ENCODE data around the gene PDPN.

Gene PDPN

DNA sequence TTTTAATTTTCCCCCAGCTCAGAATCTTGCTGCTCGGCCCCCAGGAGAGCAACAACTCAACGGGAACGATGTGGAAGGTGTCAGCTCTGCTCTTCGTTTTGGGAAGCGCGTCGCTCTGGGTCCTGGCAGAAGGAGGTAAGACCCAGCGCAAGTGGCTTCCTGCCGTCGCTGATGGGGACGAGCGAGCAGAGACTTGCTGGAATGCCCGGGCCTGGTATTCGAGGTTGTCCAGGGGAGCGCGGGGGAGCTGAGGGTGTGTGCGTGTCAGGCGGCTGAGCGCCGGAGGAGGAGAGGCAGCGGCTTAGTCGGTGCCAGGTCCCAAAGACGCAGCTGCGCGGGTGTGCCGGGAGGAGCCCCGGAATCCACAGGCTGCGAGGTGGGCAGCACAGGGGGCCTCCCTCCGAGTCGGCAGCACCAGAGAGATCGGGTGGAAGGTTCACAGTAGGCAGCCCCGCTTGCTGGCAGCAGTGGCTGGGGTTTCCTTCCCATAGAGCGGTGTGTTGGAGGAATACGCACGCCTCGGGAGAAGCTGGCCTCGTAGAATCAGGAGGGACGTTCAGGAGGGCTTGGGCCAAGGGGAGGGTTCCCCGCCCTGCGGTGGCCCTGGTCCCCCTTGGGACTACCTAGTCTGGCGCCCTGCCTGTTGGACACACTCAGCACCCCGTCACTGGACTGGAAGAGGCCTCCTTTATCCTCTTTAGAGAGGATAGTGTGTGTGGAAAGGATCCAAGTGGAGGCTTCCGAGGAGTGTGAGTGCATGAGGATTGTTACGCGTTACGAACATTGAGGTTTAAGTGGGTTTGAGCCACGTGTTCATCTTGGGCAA, 547 bp downstream of the PDPN start:
- H3K79me2 ChIP-seq (ENCODE audit: control insufficient read depth, low read length) = no peaks in the 10 kb centered on the region
- H4K20me1 ChIP-seq (ENCODE audit: control insufficient read depth, insufficient read depth, low read depth, low read length) = no peaks in the 10 kb centered on the region
- H3F3A ChIP-seq (ENCODE audit: control insufficient read depth, insufficient read depth) = no peaks in the 10 kb centered on the region
- H3K9me3 ChIP-seq (ENCODE audit: control insufficient read depth, insufficient read depth, low read length) = no peaks in the 10 kb centered on the region
- H3K4me2 ChIP-seq (ENCODE audit: low read length) = no peak overlapping the region
- H3K36me3 ChIP-seq (ENCODE audit: control insufficient read depth, low read length) = no peaks in the 10 kb centered on the region
- no peak overlapping the region for H3K27ac ChIP-seq (ENCODE audit: low read depth, low read length)
- TF ChIP-seq, protein P1, sequence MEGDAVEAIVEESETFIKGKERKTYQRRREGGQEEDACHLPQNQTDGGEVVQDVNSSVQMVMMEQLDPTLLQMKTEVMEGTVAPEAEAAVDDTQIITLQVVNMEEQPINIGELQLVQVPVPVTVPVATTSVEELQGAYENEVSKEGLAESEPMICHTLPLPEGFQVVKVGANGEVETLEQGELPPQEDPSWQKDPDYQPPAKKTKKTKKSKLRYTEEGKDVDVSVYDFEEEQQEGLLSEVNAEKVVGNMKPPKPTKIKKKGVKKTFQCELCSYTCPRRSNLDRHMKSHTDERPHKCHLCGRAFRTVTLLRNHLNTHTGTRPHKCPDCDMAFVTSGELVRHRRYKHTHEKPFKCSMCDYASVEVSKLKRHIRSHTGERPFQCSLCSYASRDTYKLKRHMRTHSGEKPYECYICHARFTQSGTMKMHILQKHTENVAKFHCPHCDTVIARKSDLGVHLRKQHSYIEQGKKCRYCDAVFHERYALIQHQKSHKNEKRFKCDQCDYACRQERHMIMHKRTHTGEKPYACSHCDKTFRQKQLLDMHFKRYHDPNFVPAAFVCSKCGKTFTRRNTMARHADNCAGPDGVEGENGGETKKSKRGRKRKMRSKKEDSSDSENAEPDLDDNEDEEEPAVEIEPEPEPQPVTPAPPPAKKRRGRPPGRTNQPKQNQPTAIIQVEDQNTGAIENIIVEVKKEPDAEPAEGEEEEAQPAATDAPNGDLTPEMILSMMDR (IDR thresholded peaks at IDR 0.05; ENCODE audit: low read depth, low read length, poor library complexity, severe bottlenecking) = no peak
- no peak for TF ChIP-seq EZH2phosphoT487 (IDR thresholded peaks at IDR 0.05; ENCODE audit: borderline replicate concordance, low read length)
- H3K4me3 ChIP-seq (ENCODE audit: low read length) = no peak overlapping the region
- no peaks in the 10 kb centered on the region for H3K9me2 ChIP-seq (replicated peaks; ENCODE audit: control insufficient read depth, low read length)
- peaks cover 8% of the 10 kb centered on the region; the same call in 1 of the 2 replicates for H3K4me1 ChIP-seq (ENCODE audit: control insufficient read depth, low read length)
- H3K27me3 ChIP-seq (ENCODE audit: control insufficient read depth, low read length) = 0 out of 2 replicates have a peak, but pooled peaks cover 2% of the 10 kb centered on the region

DNA sequence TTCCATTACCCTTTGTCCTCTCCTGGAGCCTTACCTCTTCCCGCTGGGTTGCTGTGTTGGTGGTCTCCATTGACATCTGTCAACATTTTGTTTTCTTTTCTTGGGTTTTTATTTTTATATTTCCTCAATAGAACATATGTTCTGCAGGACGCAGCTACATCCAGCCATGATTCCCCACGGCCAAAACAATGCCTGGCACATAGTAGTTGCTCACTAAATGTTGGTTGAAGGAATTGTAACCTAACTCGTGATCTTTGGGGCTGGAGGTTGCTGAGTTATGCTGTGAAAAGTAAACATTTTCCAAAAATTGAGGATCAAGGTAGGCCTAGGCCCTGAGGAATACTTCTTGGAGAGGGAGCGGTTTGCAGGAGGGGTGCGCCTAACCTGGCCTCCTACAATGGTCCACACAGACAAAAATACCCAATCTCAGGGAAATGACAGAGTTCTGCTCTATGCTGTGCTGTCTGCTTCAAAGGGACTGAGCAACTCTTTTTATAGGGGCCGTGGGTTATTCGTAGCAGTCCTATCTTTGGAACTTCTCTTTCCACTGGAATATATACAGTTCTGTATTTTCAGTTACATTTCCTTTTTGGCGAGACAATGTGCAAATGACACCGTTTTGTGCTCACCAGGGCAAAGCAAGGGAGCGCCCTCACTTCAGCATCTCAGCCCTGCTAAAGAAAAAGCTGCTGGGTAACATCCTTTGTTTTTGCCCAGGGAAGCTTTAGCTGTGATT, 1.4 kb downstream of the PDPN start:
- TF ChIP-seq, protein P1 (IDR thresholded peaks at IDR 0.05; ENCODE audit: low read depth, low read length, poor library complexity, severe bottlenecking) = no peak
- no peak for TF ChIP-seq EZH2phosphoT487 (IDR thresholded peaks at IDR 0.05; ENCODE audit: borderline replicate concordance, low read length)
- no peaks in the 10 kb centered on the region for H3K9me2 ChIP-seq (replicated peaks; ENCODE audit: control insufficient read depth, low read length)
- H4K20me1 ChIP-seq (ENCODE audit: control insufficient read depth, insufficient read depth, low read depth, low read length) = no peaks in the 10 kb centered on the region
- H3K79me2 ChIP-seq (ENCODE audit: control insufficient read depth, low read length) = no peaks in the 10 kb centered on the region
- H3F3A ChIP-seq (ENCODE audit: control insufficient read depth, insufficient read depth) = no peaks in the 10 kb centered on the region
- H3K36me3 ChIP-seq (ENCODE audit: control insufficient read depth, low read length) = no peaks in the 10 kb centered on the region
- H3K27me3 ChIP-seq (ENCODE audit: control insufficient read depth, low read length) = no peaks in the 10 kb centered on the region
- peaks cover 8% of the 10 kb centered on the region; the same call in 1 of the 2 replicates for H3K4me1 ChIP-seq (ENCODE audit: control insufficient read depth, low read length)
- no peak overlapping the region for H3K4me3 ChIP-seq (ENCODE audit: low read length)
- H3K9me3 ChIP-seq (ENCODE audit: control insufficient read depth, insufficient read depth, low read length) = no peaks in the 10 kb centered on the region
- H3K4me2 ChIP-seq (ENCODE audit: low read length) = no peak overlapping the region
- H3K27ac ChIP-seq (ENCODE audit: low read depth, low read length) = no peak overlapping the region

DNA sequence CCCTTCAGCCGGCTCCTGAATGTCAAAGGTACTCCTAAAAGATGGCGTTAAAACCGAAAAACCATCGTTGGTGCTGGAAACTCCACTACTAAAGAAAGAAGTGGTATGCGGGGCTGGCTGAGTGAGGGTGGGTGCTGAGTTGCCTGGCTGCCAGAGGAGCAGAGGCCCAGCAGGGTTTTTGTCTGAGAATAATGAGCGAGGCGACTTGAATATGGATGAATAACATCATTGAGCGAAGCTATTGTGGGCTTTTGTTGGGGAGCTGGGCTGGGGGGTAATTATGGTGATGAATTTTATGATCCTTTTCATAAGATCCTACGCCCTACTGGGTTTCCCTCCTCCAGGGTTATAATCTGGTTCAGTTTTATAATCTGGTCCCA, 2.0 kb downstream of the PDPN start:
- Histone ChIP-seq H4K20me1 (ENCODE audit: control insufficient read depth, insufficient read depth, low read depth, low read length) (no peaks in the 10 kb centered on the region), H3F3A (ENCODE audit: control insufficient read depth, insufficient read depth) (no peaks in the 10 kb centered on the region), H3K4me2 (ENCODE audit: low read length) (no peak overlapping the region), H3K36me3 (ENCODE audit: control insufficient read depth, low read length) (no peaks in the 10 kb centered on the region), H3K4me1 (ENCODE audit: control insufficient read depth, low read length) (peaks cover 8% of the 10 kb centered on the region; the same call in 1 of the 2 replicates), H3K9me3 (ENCODE audit: control insufficient read depth, insufficient read depth, low read length) (no peaks in the 10 kb centered on the region), H3K27ac (ENCODE audit: low read depth, low read length) (no peak overlapping the region), H3K79me2 (ENCODE audit: control insufficient read depth, low read length) (no peaks in the 10 kb centered on the region), H3K4me3 (ENCODE audit: low read length) (no peak overlapping the region), H3K27me3 (ENCODE audit: control insufficient read depth, low read length) (no peaks in the 10 kb centered on the region), H3K9me2 (replicated peaks; ENCODE audit: control insufficient read depth, low read length) (no peaks in the 10 kb centered on the region)
- TF ChIP-seq, protein P1 (IDR thresholded peaks at IDR 0.05; ENCODE audit: low read depth, low read length, poor library complexity, severe bottlenecking) = no peak
- no peak for TF ChIP-seq EZH2phosphoT487 (IDR thresholded peaks at IDR 0.05; ENCODE audit: borderline replicate concordance, low read length)

Data from DOHH2 (cell line).